SK-N-SH (cell line): ENCODE results near the gene ST3GAL2.

ENCODE experiments used
- EP300 ChIP-seq, 2 experiments: IDR thresholded peaks; 2 replicates each; pipeline versions ENCODE4 v1.4.0 to v1.6.1; 2012; ENCODE audit warnings: borderline replicate concordance in 1 of 2, low read depth in 1 of 2, low read length in 1 of 2
- EZH2phosphoT487 ChIP-seq: fragments of 200-600 bp; sonication (generic); IDR thresholded peaks from 2 replicates; pipeline ENCODE4 v1.6.1; 2017; ENCODE audit warnings: low read depth, mixed run types, mild to moderate bottlenecking, antibody characterized with exemption, moderate library complexity, borderline replicate concordance
- JUND ChIP-seq: IDR thresholded peaks from 2 replicates; pipeline ENCODE4 v1.4.0; 2012
- POLR2AphosphoS5 ChIP-seq: IDR thresholded peaks from 2 replicates; pipeline ENCODE4 v1.6.1; 2012; ENCODE audit warnings: low read depth, low read length
- RXRA ChIP-seq: IDR thresholded peaks from 2 replicates; pipeline ENCODE4 v1.4.0; 2012; ENCODE audit warnings: low read depth, mild to moderate bottlenecking, borderline replicate concordance
- TCF12 ChIP-seq: IDR thresholded peaks from 2 replicates; pipeline ENCODE4 v1.4.0; 2012
- YY1 ChIP-seq: IDR thresholded peaks from 2 replicates; pipeline ENCODE4 v1.4.0; 2012; ENCODE audit warnings: low read depth, mild to moderate bottlenecking
- TF ChIP-seq, protein P1 (sequence below): fragments of 200-600 bp; sonication (generic); IDR thresholded peaks from 2 replicates; pipeline ENCODE4 v1.6.1; 2017; ENCODE audit warnings: antibody characterized with exemption, mild to moderate bottlenecking, moderate library complexity
- TF ChIP-seq, protein P2 (sequence below): IDR thresholded peaks from 2 replicates; pipeline ENCODE4 v1.4.0; 2012; ENCODE audit warnings: low read depth
- TF ChIP-seq, protein P3 (sequence below): IDR thresholded peaks from 2 replicates; pipeline ENCODE4 v1.6.1; 2012; ENCODE audit warnings: mild to moderate bottlenecking, low read depth, low read length, moderate library complexity

DNA sequence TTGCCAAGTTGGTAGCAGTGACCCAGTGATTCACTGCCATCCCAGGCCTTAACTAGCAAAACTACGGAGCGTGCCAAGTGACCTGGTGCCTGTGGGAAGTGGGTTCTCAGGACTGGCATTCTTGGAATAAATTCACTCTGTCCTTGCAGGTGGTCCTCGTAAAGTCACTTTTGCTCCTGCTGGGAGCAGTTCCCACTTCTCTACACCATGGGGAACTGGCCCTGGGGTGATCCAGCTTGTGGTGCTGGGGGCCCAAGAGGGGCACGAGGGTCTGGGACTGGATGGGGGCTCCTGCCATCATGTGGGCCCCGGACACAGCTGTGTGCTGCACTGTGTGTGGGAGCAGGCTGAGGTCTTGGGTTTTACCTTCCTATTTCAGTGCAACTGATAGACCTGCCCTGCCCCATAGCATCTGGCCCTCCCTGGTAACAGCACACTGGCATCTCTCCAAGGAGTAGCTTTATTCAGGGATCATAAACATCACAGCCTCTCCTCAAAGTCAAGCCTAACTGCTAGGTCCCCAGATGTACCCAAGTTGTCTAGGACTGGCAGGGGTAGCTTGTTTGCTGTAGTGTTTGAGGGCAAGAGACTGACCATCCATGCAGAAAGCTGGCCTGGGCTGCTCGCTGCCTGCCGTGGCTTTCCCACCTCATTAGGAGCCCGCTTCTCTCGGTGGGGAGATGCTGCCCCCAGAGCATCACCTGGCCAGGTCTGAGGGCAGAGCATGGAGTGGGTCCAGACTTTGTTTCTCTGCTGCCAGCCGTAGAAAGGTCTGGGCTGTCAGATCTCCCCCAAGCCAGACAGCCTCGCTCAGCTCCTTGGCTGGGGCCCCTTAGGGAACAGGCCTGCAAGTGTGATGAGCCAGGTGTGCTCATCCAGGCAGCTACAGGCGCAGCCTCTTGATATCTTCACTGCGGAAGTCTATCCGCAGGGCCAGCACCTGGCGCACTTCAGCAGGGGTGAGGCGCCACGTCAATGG lies 41.5 kb upstream of the ST3GAL2 start:
- TF ChIP-seq, protein P1, sequence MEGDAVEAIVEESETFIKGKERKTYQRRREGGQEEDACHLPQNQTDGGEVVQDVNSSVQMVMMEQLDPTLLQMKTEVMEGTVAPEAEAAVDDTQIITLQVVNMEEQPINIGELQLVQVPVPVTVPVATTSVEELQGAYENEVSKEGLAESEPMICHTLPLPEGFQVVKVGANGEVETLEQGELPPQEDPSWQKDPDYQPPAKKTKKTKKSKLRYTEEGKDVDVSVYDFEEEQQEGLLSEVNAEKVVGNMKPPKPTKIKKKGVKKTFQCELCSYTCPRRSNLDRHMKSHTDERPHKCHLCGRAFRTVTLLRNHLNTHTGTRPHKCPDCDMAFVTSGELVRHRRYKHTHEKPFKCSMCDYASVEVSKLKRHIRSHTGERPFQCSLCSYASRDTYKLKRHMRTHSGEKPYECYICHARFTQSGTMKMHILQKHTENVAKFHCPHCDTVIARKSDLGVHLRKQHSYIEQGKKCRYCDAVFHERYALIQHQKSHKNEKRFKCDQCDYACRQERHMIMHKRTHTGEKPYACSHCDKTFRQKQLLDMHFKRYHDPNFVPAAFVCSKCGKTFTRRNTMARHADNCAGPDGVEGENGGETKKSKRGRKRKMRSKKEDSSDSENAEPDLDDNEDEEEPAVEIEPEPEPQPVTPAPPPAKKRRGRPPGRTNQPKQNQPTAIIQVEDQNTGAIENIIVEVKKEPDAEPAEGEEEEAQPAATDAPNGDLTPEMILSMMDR, result no peak
- TF ChIP-seq EP300 (IDR thresholded peaks at IDR 0.05; ENCODE audit: borderline replicate concordance in 1 of 2, low read depth in 1 of 2, low read length in 1 of 2) (no peak), POLR2AphosphoS5 (no peak), YY1 (no peak), JUND (no peak), EZH2phosphoT487 (no peak), TCF12 (no peak), RXRA (no peak)
- TF ChIP-seq, protein P2, sequence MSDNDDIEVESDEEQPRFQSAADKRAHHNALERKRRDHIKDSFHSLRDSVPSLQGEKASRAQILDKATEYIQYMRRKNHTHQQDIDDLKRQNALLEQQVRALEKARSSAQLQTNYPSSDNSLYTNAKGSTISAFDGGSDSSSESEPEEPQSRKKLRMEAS, result no peak
- TF ChIP-seq, protein P3, sequence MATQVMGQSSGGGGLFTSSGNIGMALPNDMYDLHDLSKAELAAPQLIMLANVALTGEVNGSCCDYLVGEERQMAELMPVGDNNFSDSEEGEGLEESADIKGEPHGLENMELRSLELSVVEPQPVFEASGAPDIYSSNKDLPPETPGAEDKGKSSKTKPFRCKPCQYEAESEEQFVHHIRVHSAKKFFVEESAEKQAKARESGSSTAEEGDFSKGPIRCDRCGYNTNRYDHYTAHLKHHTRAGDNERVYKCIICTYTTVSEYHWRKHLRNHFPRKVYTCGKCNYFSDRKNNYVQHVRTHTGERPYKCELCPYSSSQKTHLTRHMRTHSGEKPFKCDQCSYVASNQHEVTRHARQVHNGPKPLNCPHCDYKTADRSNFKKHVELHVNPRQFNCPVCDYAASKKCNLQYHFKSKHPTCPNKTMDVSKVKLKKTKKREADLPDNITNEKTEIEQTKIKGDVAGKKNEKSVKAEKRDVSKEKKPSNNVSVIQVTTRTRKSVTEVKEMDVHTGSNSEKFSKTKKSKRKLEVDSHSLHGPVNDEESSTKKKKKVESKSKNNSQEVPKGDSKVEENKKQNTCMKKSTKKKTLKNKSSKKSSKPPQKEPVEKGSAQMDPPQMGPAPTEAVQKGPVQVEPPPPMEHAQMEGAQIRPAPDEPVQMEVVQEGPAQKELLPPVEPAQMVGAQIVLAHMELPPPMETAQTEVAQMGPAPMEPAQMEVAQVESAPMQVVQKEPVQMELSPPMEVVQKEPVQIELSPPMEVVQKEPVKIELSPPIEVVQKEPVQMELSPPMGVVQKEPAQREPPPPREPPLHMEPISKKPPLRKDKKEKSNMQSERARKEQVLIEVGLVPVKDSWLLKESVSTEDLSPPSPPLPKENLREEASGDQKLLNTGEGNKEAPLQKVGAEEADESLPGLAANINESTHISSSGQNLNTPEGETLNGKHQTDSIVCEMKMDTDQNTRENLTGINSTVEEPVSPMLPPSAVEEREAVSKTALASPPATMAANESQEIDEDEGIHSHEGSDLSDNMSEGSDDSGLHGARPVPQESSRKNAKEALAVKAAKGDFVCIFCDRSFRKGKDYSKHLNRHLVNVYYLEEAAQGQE, result no peak
